OCI-LY3 (cell line): Measurements from ENCODE around the gene CFAP58.

Experiments
- H2AFZ ChIP-seq: fragments of 200-600, 300-600 bp; shearing (Covaris generic); 2 replicates; pipeline ENCODE4 v1.6.0; 2014; ENCODE audit warnings: antibody characterized with exemption, low read depth, low read length
- H3K27ac ChIP-seq: fragments of 200-600, 300-600 bp; sonication (generic); 2 replicates; pipeline ENCODE4 v1.5.1; 2014; ENCODE audit warnings: mild to moderate bottlenecking, low read length, moderate library complexity, mixed read lengths
- H3K27me3 ChIP-seq: fragments of 200-600, 300-600 bp; sonication (generic); 2 replicates; pipeline ENCODE4 v1.6.1; 2014; ENCODE audit warnings: low read depth, low read length, mixed read lengths
- H3K36me3 ChIP-seq: fragments of 200-600, 300-600 bp; sonication (generic); replicated peaks from 2 replicates; pipeline ENCODE3; 2014; ENCODE audit warnings: low read depth, low read length, mixed read lengths
- H3K4me1 ChIP-seq: fragments of 300-600, 200-600 bp; sonication (generic); 2 replicates; pipeline ENCODE4 v1.6.1; 2014; ENCODE audit warnings: low read length, mixed read lengths
- H3K4me2 ChIP-seq: fragments of 200-600, 300-600 bp; sonication (generic); 2 replicates; pipeline ENCODE4 v1.6.1; 2014; ENCODE audit warnings: low read length, mixed read lengths
- H3K4me3 ChIP-seq: fragments of 300-600, 200-600 bp; sonication (generic); 2 replicates; pipeline ENCODE4 v1.5.1; 2014; ENCODE audit warnings: antibody characterized with exemption, mild to moderate bottlenecking, low read length, moderate library complexity
- H3K79me2 ChIP-seq: fragments of 300-600, 200-600 bp; shearing (Covaris generic); 2 replicates; pipeline ENCODE4 v1.6.1; 2014; ENCODE audit warnings: mild to moderate bottlenecking, low read length, mixed read lengths
- H3K9ac ChIP-seq: fragments of 300-600, 200-600 bp; shearing (Covaris generic); 2 replicates; pipeline ENCODE4 v1.6.0; 2014; ENCODE audit warnings: mild to moderate bottlenecking, low read length, moderate library complexity
- H3K9me3 ChIP-seq: fragments of 200-600, 300-600 bp; shearing (Covaris generic); 2 replicates; pipeline ENCODE4 v1.6.1; 2014; ENCODE audit warnings: low read length, mixed read lengths; ENCODE audit not compliant: insufficient read depth
- H4K20me1 ChIP-seq: fragments of 200-600, 300-600 bp; sonication (generic); 2 replicates; pipeline ENCODE4 v1.6.1; 2016; ENCODE audit warnings: low read length, mixed read lengths; ENCODE audit not compliant: insufficient read depth
- CTCF ChIP-seq: fragments of 200-600, 300-600 bp; sonication (generic); IDR thresholded peaks from 2 replicates; pipeline ENCODE4 v1.5.1; 2014; ENCODE audit warnings: antibody characterized with exemption, low read length, low read depth
- EZH2phosphoT487 ChIP-seq: fragments of 200-600 bp; shearing (Covaris generic); IDR thresholded peaks from 2 replicates; pipeline ENCODE4 v1.6.1; 2018; ENCODE audit warnings: antibody characterized with exemption, mixed run types, low read depth

Gene CFAP58, protein sequence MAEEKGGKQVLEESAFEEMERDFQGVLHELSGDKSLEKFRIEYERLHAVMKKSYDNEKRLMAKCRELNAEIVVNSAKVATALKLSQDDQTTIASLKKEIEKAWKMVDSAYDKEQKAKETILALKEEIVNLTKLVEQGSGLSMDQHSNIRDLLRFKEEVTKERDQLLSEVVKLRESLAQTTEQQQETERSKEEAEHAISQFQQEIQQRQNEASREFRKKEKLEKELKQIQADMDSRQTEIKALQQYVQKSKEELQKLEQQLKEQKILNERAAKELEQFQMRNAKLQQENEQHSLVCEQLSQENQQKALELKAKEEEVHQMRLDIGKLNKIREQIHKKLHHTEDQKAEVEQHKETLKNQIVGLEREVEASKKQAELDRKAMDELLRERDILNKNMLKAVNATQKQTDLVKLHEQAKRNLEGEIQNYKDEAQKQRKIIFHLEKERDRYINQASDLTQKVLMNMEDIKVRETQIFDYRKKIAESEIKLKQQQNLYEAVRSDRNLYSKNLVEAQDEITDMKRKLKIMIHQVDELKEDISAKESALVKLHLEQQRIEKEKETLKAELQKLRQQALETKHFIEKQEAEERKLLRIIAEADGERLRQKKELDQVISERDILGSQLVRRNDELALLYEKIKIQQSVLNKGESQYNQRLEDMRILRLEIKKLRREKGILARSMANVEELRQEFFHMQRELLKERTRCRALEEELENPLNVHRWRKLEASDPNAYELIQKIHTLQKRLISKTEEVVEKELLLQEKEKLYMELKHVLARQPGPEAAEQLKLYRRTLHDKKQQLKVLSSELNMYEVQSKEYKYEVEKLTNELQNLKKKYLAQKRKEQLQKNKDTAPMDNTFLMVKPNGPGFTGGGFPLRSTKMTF

DNA sequence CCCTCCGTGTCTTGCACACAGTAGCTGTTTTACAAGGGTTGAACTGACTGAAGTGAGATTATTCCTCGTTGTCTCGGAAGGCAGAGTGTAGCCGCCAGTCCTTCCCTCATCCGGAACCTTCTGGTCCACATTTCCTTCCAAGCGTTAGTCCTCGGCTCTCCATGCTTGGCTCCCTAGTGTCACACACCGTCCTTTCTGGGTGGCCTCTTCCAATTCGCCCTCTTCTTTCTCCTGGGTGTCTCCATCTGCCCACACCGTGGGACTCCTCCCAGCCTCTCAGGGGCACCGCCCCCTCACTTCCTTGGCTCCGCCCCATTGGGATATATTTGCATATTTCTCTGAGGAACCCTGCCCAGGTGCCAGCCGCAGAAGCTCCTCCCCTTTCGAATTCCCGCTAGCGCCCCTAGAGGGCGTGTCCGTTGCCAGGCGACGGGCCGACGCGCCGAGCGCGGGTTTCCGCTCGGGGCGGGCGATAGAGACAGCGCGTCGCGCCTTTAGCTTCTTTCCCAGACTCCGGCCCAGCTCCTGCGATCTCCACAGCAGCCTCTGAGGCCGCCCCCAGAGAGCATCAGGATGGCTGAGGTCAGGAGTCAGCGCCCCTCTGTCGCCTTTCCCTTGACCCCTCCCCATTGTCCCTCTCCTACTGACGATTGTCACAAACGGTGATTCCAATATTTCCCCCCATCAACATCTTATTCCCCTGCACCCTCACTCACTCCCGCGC, at the start of gene CFAP58:
TSS of gene CFAP58 (plus strand) at position 509 of the 724 bp plus-strand sequence. CDS start at position 574, 65 bp downstream.
- Histone ChIP-seq H3K27ac (no peak within 1 kb of the TSS), H3K9ac (no peak within 1 kb of the TSS), H2AFZ (no peak within 1 kb of the TSS), H3K36me3 (no peaks in the 10 kb centered on the region), H3K79me2 (no peaks in the 10 kb centered on the region), H3K27me3 (no peaks in the 10 kb centered on the region), H3K9me3 (no peaks in the 10 kb centered on the region), H4K20me1 (no peaks in the 10 kb centered on the region), H3K4me2 (no peak within 1 kb of the TSS), H3K4me3 (no peak within 1 kb of the TSS), H3K4me1 (peaks cover 50% of the 10 kb centered on the region)
- TF ChIP-seq CTCF (no peak), EZH2phosphoT487 (no peak)

DNA sequence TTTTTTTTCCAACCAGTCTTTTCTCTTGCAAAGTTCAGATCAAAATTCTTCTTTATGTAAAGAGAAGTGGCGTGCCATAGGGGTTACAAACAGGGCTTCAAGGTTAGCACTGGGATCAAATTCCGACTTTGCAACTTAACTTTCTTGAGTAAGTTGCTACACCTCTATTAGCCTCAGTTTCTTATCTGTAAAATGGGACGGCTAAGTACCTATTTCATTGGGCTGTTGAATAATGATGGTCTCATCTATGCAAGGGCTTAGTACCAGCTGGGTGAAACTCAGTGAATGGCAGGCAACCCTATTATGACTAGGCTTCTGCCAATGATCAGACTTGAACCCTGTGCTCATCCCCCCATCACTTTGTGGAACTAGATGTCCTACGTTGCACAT, 49.3 kb upstream of the CFAP58 start:
- H3K27ac ChIP-seq = no peak overlapping the region
- H4K20me1 ChIP-seq = no peaks in the 10 kb centered on the region
- H3K4me2 ChIP-seq = no peak overlapping the region
- no peak overlapping the region for H3K9ac ChIP-seq
- H3K9me3 ChIP-seq = no peaks in the 10 kb centered on the region
- no peaks in the 10 kb centered on the region for H3K79me2 ChIP-seq
- H3K4me1 ChIP-seq = peaks cover 14% of the 10 kb centered on the region; the same call in 1 of the 2 replicates
- H3K36me3 ChIP-seq = no peaks in the 10 kb centered on the region
- H2AFZ ChIP-seq = no peak overlapping the region
- H3K4me3 ChIP-seq = no peak overlapping the region
- no peak for TF ChIP-seq EZH2phosphoT487
- TF ChIP-seq CTCF = no peak
- no peaks in the 10 kb centered on the region for H3K27me3 ChIP-seq

- Histone ChIP-seq H3K9ac (no peak overlapping the region), H3K4me2 (no peak overlapping the region), H3K79me2 (no peaks in the 10 kb centered on the region), H3K27ac (no peak overlapping the region), H3K27me3 (no peaks in the 10 kb centered on the region), H3K4me1 (peaks cover 14% of the 10 kb centered on the region; the same call in 1 of the 2 replicates), H4K20me1 (no peaks in the 10 kb centered on the region), H2AFZ (no peak overlapping the region), H3K36me3 (no peaks in the 10 kb centered on the region), H3K9me3 (no peaks in the 10 kb centered on the region), H3K4me3 (no peak overlapping the region)
- TF ChIP-seq EZH2phosphoT487 = no peak
- TF ChIP-seq CTCF = no peak
Observed at GRCh38 chr10:104304927-104305326, 48.7 kb upstream of the CFAP58 start.
